Endothelial cell of umbilical vein (primary cell): ENCODE results near the gene EEF2K. TPM values are rescaled to one million over a fixed set of nuclear protein-coding genes. Genes with fewer than 3 reads are reported as not detected.

Experiments used
- BruUV-seq: library from RNA; stranded (reverse); fragments of 400-500 nt; replicated peaks from 2 replicates; lab custom pipeline; 2021; lab: Mats Ljungman, UMichigan
- CTCF ChIA-PET: fragments of 300-600, 350-600 bp; sonication (Branson Sonifier 250); formaldehyde crosslinking; loops from one replicate; lab custom pipeline; 2021; ENCODE audit warnings: antibody characterized with exemption, inconsistent platforms; lab: Charles Lee
- POLR2A ChIA-PET: fragments of 300-600, 350-600 bp; sonication (Branson Sonifier 250); formaldehyde crosslinking; loops from one replicate; lab custom pipeline; 2021; ENCODE audit warnings: antibody characterized with exemption, inconsistent platforms; lab: Charles Lee
- DNase-seq: peaks from one replicate; pipeline ENCODE4 v3.0.0-alpha.2; 2011; ENCODE audit warnings: low read depth, low spot score
- FAIRE-seq: peaks from 2 replicates; lab custom pipeline; 2011; peaks lifted over from hg19 to GRCh38; lab: Jason Lieb, UNC
- H2AFZ ChIP-seq: 2 replicates; pipeline ENCODE4 v1.6.0; 2012; ENCODE audit warnings: low read depth, low read length, control low read depth, inconsistent platforms
- H3K27ac ChIP-seq: 2 replicates; pipeline ENCODE4 v1.5.1; 2011; ENCODE audit warnings: low read depth, mild to moderate bottlenecking, control low read depth, low read length, moderate library complexity; ENCODE audit not compliant: insufficient read depth
- H3K27me3 ChIP-seq, 2 experiments: 2 replicates each; pipeline versions ENCODE4 v1.6.0 to v1.6.1; 2011; ENCODE audit warnings: low read length in 2 of 2, mixed read lengths in 1 of 2; ENCODE audit not compliant: control insufficient read depth in 2 of 2, insufficient read depth in 2 of 2
- H3K36me3 ChIP-seq, 2 experiments: 2 replicates in 1 of 2; 3 replicates in 1 of 2; pipeline ENCODE4 v1.5.1; 2011; ENCODE audit warnings: low read length in 2 of 2, mild to moderate bottlenecking in 1 of 2, moderate library complexity in 1 of 2; ENCODE audit not compliant: control insufficient read depth in 2 of 2, insufficient read depth in 2 of 2; ENCODE audit errors: extremely low read depth in 1 of 2
- H3K4me1 ChIP-seq: 3 replicates; pipeline ENCODE4 v1.5.1; 2011; ENCODE audit warnings: mild to moderate bottlenecking, low read length; ENCODE audit not compliant: control insufficient read depth, insufficient read depth; ENCODE audit errors: extremely low read depth
- H3K4me2 ChIP-seq: 2 replicates; pipeline ENCODE4 v1.6.1; 2011; ENCODE audit warnings: low read length, control low read depth, mixed read lengths; ENCODE audit not compliant: insufficient read depth
- H3K4me3 ChIP-seq, 3 experiments: fragments of 200-600 bp in 1 of 3; sonication (generic), shearing (Covaris generic) in 1 of 3; replicated peaks in 1 of 3; 2 replicates each; pipeline ENCODE4 v1.5.1; 2011 to 2016; ENCODE audit warnings: control low read depth in 3 of 3, low read length in 3 of 3, mild to moderate bottlenecking in 2 of 3, inconsistent platforms in 1 of 3, low read depth in 1 of 3, moderate library complexity in 1 of 3; ENCODE audit not compliant: insufficient read depth in 1 of 3
- H3K79me2 ChIP-seq: 2 replicates; pipeline ENCODE4 v1.6.0; 2012; ENCODE audit warnings: low read length, inconsistent platforms; ENCODE audit not compliant: control insufficient read depth, insufficient read depth
- H3K9ac ChIP-seq: replicated peaks from 2 replicates; pipeline ENCODE3; 2011; ENCODE audit warnings: low read length, control low read depth; ENCODE audit not compliant: insufficient read depth; ENCODE audit errors: extremely low read depth
- H3K9me1 ChIP-seq: replicated peaks from 3 replicates; pipeline ENCODE4 v1.6.0; 2011; ENCODE audit warnings: mild to moderate bottlenecking, low read length; ENCODE audit not compliant: control insufficient read depth, insufficient read depth; ENCODE audit errors: extremely low read depth
- H3K9me3 ChIP-seq: replicated peaks from 2 replicates; pipeline ENCODE4 v1.5.1; 2012; ENCODE audit warnings: low read length, inconsistent platforms; ENCODE audit not compliant: control insufficient read depth, insufficient read depth
- H4K20me1 ChIP-seq: replicated peaks from 2 replicates; pipeline ENCODE3; 2011; ENCODE audit warnings: mild to moderate bottlenecking, low read length; ENCODE audit not compliant: control insufficient read depth, insufficient read depth; ENCODE audit errors: extremely low read depth
- CTCF ChIP-seq, 2 donors: IDR thresholded peaks; 1 replicate in 1 of 2; 2 replicates in 1 of 2; pipeline ENCODE4 v1.5.1; 2011; ENCODE audit warnings: low read length in 2 of 2, mild to moderate bottlenecking in 2 of 2, moderate library complexity in 2 of 2, control low read depth in 1 of 2, inconsistent platforms in 1 of 2, low read depth in 1 of 2; ENCODE audit not compliant: insufficient read depth in 1 of 2; ENCODE audit errors: extremely low read depth in 1 of 2
- EZH2 ChIP-seq: IDR thresholded peaks from 2 replicates; pipeline ENCODE4 v1.6.1; 2012; ENCODE audit warnings: borderline replicate concordance, low read depth, mild to moderate bottlenecking, moderate library complexity, low read length, inconsistent platforms; ENCODE audit not compliant: severe bottlenecking
- FOS ChIP-seq: IDR thresholded peaks from 2 replicates; pipeline ENCODE4 v1.6.1; 2011; ENCODE audit warnings: mild to moderate bottlenecking, low read length, moderate library complexity, borderline replicate concordance; ENCODE audit not compliant: insufficient read depth
- GATA2 ChIP-seq: IDR thresholded peaks from 2 replicates; pipeline ENCODE4 v1.7.0; 2011; ENCODE audit warnings: low read depth, mild to moderate bottlenecking, moderate library complexity, mixed read lengths, low read length; ENCODE audit not compliant: insufficient read length, insufficient read depth
- JUN ChIP-seq: IDR thresholded peaks from 2 replicates; pipeline ENCODE4 v1.6.1; 2011; ENCODE audit warnings: borderline replicate concordance, low read depth; ENCODE audit not compliant: insufficient read length, insufficient read depth
- MYC ChIP-seq: IDR thresholded peaks from one replicate; pipeline ENCODE4 v1.6.1; 2011; ENCODE audit warnings: mild to moderate bottlenecking, low read depth, low read length
- POLR2A ChIP-seq: IDR thresholded peaks from 2 replicates; pipeline ENCODE4 v1.6.1; 2012; ENCODE audit warnings: low read depth, mild to moderate bottlenecking, control low read depth, low read length
- POLR2AphosphoS5 ChIP-seq: IDR thresholded peaks from 2 replicates; pipeline ENCODE4 v1.6.1; 2012; ENCODE audit warnings: low read depth, mild to moderate bottlenecking, control low read depth, low read length, moderate library complexity; ENCODE audit not compliant: insufficient read depth
- dilution Hi-C: fragments of 300-500 bp; cut with MboI; formaldehyde crosslinking; loops from one replicate; pipeline ENCODE4 v1.15.0; 2019; ENCODE audit warnings: low sequenced_read_pairs; ENCODE audit not compliant: extremely low pct_ligation_motif_present
- intact Hi-C: fragments of 100-400 bp; cut with micrococcal nuclease; formaldehyde crosslinking; loops from one replicate; pipeline ENCODE4 v1.10.0; 2022
- polyA plus RNA-seq, 4 experiments: library from polyadenylated mRNA; depleted of rRNA in 3 of 4; stranded (reverse) in 3 of 4; unstranded in 1 of 4; fragments of >200 nt; gene quantifications; 2 replicates each; pipeline versions ENCODE4 v1.2.1 to v1.2.3, GENCODE V29; 2011 to 2012; ENCODE audit warnings: missing spikeins in 1 of 4
- total RNA-seq: library from RNA; stranded (reverse); gene quantifications from 2 replicates; pipeline ENCODE4 v1.2.3, GENCODE V29; 2021
- TF ChIP-seq, protein P1 (sequence below): IDR thresholded peaks from 2 replicates; pipeline ENCODE4 v1.6.1; 2011; ENCODE audit not compliant: insufficient read depth, insufficient read length

EEF2K gene
- total and polyA plus RNA-seq, 2 donors (not counting 3 experiments of a cell fraction or from before 2014, with no cell fraction given): 16.0 to 48.6 TPM

DNA sequence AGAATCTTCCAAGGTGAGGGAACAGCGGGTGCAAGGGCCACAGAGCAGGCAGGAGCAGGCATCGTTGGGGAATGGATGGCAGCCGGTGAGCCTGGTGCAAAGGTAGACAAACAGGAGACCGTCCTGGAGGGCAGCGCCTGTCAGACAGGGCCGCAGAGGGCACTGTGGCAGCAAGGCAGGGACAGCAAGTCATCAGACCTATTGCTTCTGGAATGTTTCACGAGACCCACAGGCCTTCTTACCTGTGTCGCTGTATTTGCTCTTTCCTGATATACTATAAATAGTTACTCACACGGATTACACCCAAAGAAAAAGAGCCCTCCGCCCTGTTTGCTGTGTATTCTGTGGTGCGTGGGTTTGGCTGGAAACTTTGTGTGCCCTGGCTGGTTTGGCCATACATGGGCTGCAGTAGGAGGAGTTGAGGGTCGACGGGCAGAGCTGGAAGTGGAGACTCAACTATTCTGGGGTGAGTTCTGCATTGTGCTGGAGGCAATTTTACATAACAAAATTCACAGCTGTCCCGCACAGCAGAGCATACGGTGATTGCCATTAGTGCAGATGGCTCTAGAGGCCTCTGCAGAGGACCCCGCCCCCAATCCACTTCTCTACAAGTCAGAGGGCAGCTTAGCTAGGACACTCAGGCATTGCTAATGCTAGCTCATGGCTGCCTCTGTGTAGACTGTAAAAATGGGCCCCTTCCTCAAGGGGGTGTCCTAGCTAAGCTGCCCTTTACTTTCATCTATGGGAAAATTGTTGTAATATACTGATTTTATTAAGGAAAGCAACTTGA lies 72.6 kb downstream of the EEF2K start:
- Histone ChIP-seq H3K4me1 (no peaks in the 10 kb centered on the region), H3K9me1 (no peaks in the 10 kb centered on the region), H3K4me2 (no peak overlapping the region), H3K4me3 (no peak overlapping the region), H3K9ac (no peak overlapping the region), H2AFZ (no peak overlapping the region), H4K20me1 (no peaks in the 10 kb centered on the region), H3K36me3 (peaks cover 10 to 27% of the 10 kb centered on the region in 2 experiments), H3K79me2 (no peaks in the 10 kb centered on the region), H3K27ac (no peak overlapping the region), H3K27me3 (no peaks in the 10 kb centered on the region), H3K9me3 (no peaks in the 10 kb centered on the region)
- DNase-seq (no peak), FAIRE-seq (no peak)
- intact Hi-C loops: no loop called here
- BruUV-seq: no TSS peak
- dilution Hi-C loops: no loop called here
- ChIA-PET POLR2A (interaction anchor here (0.7 kb wide), 1 partner anchor 301 kb away, joined by 6 read pairs; no protein-coding TSS in a partner anchor), CTCF (interaction anchor here (0.8 kb wide), 1 partner anchor 39 kb away, joined by 3 read pairs; no protein-coding TSS in a partner anchor)
- TF ChIP-seq, protein P1, sequence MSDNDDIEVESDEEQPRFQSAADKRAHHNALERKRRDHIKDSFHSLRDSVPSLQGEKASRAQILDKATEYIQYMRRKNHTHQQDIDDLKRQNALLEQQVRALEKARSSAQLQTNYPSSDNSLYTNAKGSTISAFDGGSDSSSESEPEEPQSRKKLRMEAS: no peak
- TF ChIP-seq POLR2A: no peak
- no peak for TF ChIP-seq GATA2
- TF ChIP-seq EZH2: no peak
- TF ChIP-seq MYC: no peak
- TF ChIP-seq FOS: no peak
- no peak for TF ChIP-seq CTCF (IDR thresholded peaks at IDR 0.05; ENCODE audit: extremely low read depth in 1 of 2, insufficient read depth in 1 of 2, low read depth in 1 of 2, low read length in 2 of 2)
- TF ChIP-seq POLR2AphosphoS5: no peak
- TF ChIP-seq JUN: no peak
